ENCODE measurements around the gene RTL9. TPM values are rescaled to one million over a fixed set of nuclear protein-coding genes. Genes with fewer than 3 reads are reported as not detected.

RTL9 gene
- 0.51 and 2.8 TPM in 2 replicates for total RNA-seq

GRCh38 chrX:110358548-110358947 is at the start of gene RTL9:
Gene RTL9 (plus strand): TSS chrX:110358848. CDS start chrX:110450618, 91,770 bp downstream.

DNA sequence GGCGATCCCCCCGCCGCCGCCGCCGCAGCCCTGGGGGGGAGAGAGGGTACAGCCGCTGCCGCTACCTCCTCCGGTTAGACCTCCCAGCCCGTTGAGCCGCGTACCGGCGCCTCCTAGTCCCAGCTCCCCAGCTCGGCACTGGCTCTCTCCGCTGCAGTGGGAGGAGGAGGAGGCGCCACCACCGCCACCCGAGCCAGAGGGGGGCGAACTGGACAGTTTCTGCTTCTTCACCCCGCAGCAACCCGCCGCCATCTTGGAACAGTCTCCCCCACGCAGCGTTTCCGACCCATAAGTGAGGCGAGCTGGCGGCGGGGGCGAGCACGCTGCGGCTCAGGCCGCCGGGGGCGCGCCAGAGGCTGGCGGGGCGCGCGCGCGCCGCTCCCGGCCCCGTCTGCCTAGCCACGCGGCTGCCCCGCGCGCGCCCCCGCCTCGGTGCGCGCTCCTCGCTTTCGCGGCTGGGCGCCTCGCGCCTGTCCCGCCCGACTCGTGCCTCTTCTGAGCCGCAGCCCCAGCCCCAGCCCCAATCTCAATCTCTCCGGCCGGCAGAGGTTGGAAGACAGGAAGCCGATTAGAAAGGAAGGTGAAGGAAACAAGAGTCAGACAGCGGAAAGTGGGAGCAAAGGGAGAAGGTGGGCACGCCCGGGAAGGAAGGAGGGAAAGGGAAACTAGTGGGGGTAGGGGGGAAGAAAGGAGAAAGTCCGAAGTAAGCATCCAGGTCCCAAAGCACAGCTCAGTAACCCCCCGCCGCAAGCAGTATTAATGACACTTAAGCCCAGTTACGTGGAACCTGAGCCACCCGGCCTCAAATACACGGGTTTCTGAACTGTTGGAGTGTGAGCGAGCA is 40.6 kb upstream of the RTL9 start, which contains the start of gene AMMECR1:
AMMECR1 (minus strand) TSS at position 266 of the 844 bp plus-strand sequence; CDS start at position 252, 14 bp downstream.

Other genes with a start within 250 kb of the RTL9 start
- 16.9 and 27.2 TPM in 2 replicates for gene AMMECR1, start 40.8 kb upstream of the RTL9 start, total RNA-seq

Measured in pericardium fibroblast (primary cell).